Left lung (tissue), 10 donors: ENCODE results near the gene MTIF2. TPM values are rescaled to one million over a fixed set of nuclear protein-coding genes. Genes with fewer than 3 reads are reported as not detected.
"Not testable (repeated sequence)": the region's sequence is repeated elsewhere in the genome, so short reads cannot be mapped to it uniquely, and the experiment has no call there.

ENCODE experiments used
- ATAC-seq: fragments of 200-7000 bp; cut with Tn5 transposase; one replicate; pipeline ENCODE4 v1.9.1; 2020; ENCODE audit warnings: moderate library complexity
- DNase-seq, 4 donors: peaks; one replicate each; pipeline ENCODE4 v3.0.0-alpha.2; 2013 to 2020
- H3K27ac ChIP-seq, 2 donors: fragments of 200-600 bp; sonication (generic) in 1 of 2; one replicate each; pipeline versions ENCODE4 v1.5.0 to v1.8.0; 2020 to 2021
- H3K27me3 ChIP-seq, 2 donors: fragments of 200-600 bp; sonication (generic) in 1 of 2; one replicate each; pipeline versions ENCODE4 v1.5.0 to v1.8.0; 2020 to 2021
- H3K36me3 ChIP-seq, 2 donors: fragments of 200-600 bp; sonication (generic) in 1 of 2; one replicate each; pipeline versions ENCODE4 v1.5.0 to v1.8.0; 2020 to 2021
- H3K4me1 ChIP-seq, 2 donors: fragments of 200-600 bp; one replicate each; pipeline ENCODE4 v1.8.0; 2021
- H3K4me3 ChIP-seq, 2 donors: fragments of 200-600 bp; sonication (generic) in 1 of 2; one replicate each; pipeline versions ENCODE4 v1.5.0 to v1.8.0; 2020 to 2021; ENCODE audit warnings: mild to moderate bottlenecking in 1 of 2
- H3K9me3 ChIP-seq, 2 donors: fragments of 200-600 bp; sonication (generic) in 1 of 2; one replicate each; pipeline versions ENCODE4 v1.5.0 to v1.8.0; 2020 to 2021
- CTCF ChIP-seq, 2 donors: fragments of 200-600 bp; sonication (generic) in 1 of 2; IDR thresholded peaks; one replicate each; pipeline versions ENCODE4 v1.5.0 to v1.8.0; 2021; ENCODE audit warnings: antibody characterized with exemption in 2 of 2
- intact Hi-C, 2 donors: fragments of 100-400 bp; cut with DNase I; formaldehyde crosslinking; loops; one replicate each; pipeline versions ENCODE4 v1.11.2 to v1.14.2; 2022
- polyA plus RNA-seq, 6 donors: library from polyadenylated mRNA; unstranded; fragments of 120-200 nt; gene quantifications; one replicate each; pipeline ENCODE4 v1.2.1, GENCODE V29; 2013; ENCODE audit not compliant: insufficient read length in 6 of 6
- total RNA-seq, 2 donors: library from RNA; stranded (reverse); fragmentation: NEBNext Ultra II Directional; extraction: Animal tissue kit (Norgen Biotek cat#: 25700); gene quantifications; one replicate each; pipeline ENCODE4 v1.2.1, GENCODE V29; 2021
- donor health status: DM: no; HTN: yes; CAD: no.
- donor health status: DM: no; HTN: no; CAD: no.

MTIF2 gene
- total and polyA plus RNA-seq, 8 donors: 19.8 to 36.7 (median 33.5) TPM

- H3K4me1 ChIP-seq: peaks cover 0 to 14% of the 10 kb centered on the region in 2 donors
- H3K4me3 ChIP-seq, intact Hi-C loops, H3K36me3 ChIP-seq, H3K27me3 ChIP-seq, ATAC-seq, H3K9me3 ChIP-seq, DNase-seq, H3K27ac ChIP-seq: not testable (repeated sequence)
These were observed 10.3 kb upstream of the MTIF2 start for GRCh38 chr2:55279214-55279835.

GRCh38 chr2:55277310-55277709, 8.3 kb upstream of the MTIF2 start:
- no peaks in the 10 kb centered on the region for H3K9me3 ChIP-seq
- peaks cover 0 to 4% of the 10 kb centered on the region in 2 donors for H3K4me1 ChIP-seq
- DNase-seq (no peak), ATAC-seq (no peak)
- H3K36me3 ChIP-seq: no peaks in the 10 kb centered on the region
- no peaks in the 10 kb centered on the region for H3K27me3 ChIP-seq
- no peak for TF ChIP-seq CTCF (IDR thresholded peaks at IDR 0.05)
- no peak overlapping the region for H3K27ac ChIP-seq
- no peak overlapping the region for H3K4me3 ChIP-seq
- intact Hi-C loops: no loop called here

GRCh38 chr2:55274346-55274745, 5.3 kb upstream of the MTIF2 start:
- DNase-seq, H3K27me3 ChIP-seq, intact Hi-C loops, H3K27ac ChIP-seq, H3K36me3 ChIP-seq, ATAC-seq, H3K9me3 ChIP-seq, H3K4me1 ChIP-seq, H3K4me3 ChIP-seq: not testable (repeated sequence)

GRCh38 chr2:55269645-55269990, 587 bp upstream of the MTIF2 start:
- H3K36me3 ChIP-seq: peaks cover 0 to 22% of the 10 kb centered on the region in 2 donors
- H3K4me3 ChIP-seq: peak overlapping the region; percentile 73 to 83
- no peaks in the 10 kb centered on the region for H3K9me3 ChIP-seq
- TF ChIP-seq CTCF (IDR thresholded peaks at IDR 0.05): no peak
- ATAC-seq: peak; percentile 21
- intact Hi-C loops: no loop called here
- peaks cover 0 to 17% of the 10 kb centered on the region in 2 donors for H3K4me1 ChIP-seq
- DNase-seq: no peak
- no peaks in the 10 kb centered on the region for H3K27me3 ChIP-seq
- H3K27ac ChIP-seq: peak overlapping the region; percentile 84 to 90

- H3K9me3 ChIP-seq: no peaks in the 10 kb centered on the region
- peak overlapping the region; percentile 73 to 83 for H3K4me3 ChIP-seq
- no peak for TF ChIP-seq CTCF (IDR thresholded peaks at IDR 0.05)
- DNase-seq: no peak
- peaks cover 0 to 35% of the 10 kb centered on the region in 2 donors for H3K36me3 ChIP-seq
- peaks cover 0 to 17% of the 10 kb centered on the region in 2 donors for H3K4me1 ChIP-seq
- peak overlapping the region; percentile 84 to 90 for H3K27ac ChIP-seq
- peak; percentile 24 for ATAC-seq
- no peaks in the 10 kb centered on the region for H3K27me3 ChIP-seq
- intact Hi-C loops: no loop called here
These were observed 634 bp downstream of the MTIF2 start for GRCh38 chr2:55268288-55268906.

- intact Hi-C loops, H3K4me3 ChIP-seq, H3K27ac ChIP-seq, H3K4me1 ChIP-seq, H3K27me3 ChIP-seq, H3K9me3 ChIP-seq, ATAC-seq, DNase-seq: not testable (repeated sequence)
- peaks cover 0 to 90% of the 10 kb centered on the region in 2 donors for H3K36me3 ChIP-seq
These were observed 9.4 kb downstream of the MTIF2 start for GRCh38 chr2:55259586-55259985.

- Histone ChIP-seq H3K9me3 (no peaks in the 10 kb centered on the region), H3K27ac (no peak overlapping the region), H3K4me3 (no peak overlapping the region), H3K27me3 (no peaks in the 10 kb centered on the region), H3K36me3 (peaks cover 0 to 76% of the 10 kb centered on the region in 2 donors), H3K4me1 (no peaks in the 10 kb centered on the region)
- intact Hi-C loops: no loop called here
- no peak for ATAC-seq
- no peak for DNase-seq
- no peak for TF ChIP-seq CTCF (IDR thresholded peaks at IDR 0.05)
These were observed 16.2 kb downstream of the MTIF2 start for GRCh38 chr2:55252832-55253231.
